ENCODE results near the gene LRP4. TPM values are rescaled to one million over a fixed set of nuclear protein-coding genes. Genes with fewer than 3 reads are reported as not detected.

Gene LRP4
- polyA plus RNA-seq, 1 donor: 15.6 TPM

- no peaks in the 10 kb centered on the region for H3K27me3 ChIP-seq (ENCODE audit: control insufficient read depth, insufficient read depth, low read length)
- peaks cover 8% of the 10 kb centered on the region for H3K4me1 ChIP-seq (ENCODE audit: control insufficient read depth, insufficient read depth, low read length)
- H3K9me3 ChIP-seq (ENCODE audit: control insufficient read depth, low read depth, low read length): no peaks in the 10 kb centered on the region
- H3K36me3 ChIP-seq (ENCODE audit: control insufficient read depth, insufficient read depth, low read length): no peaks in the 10 kb centered on the region
- peak overlapping the region; percentile 33 for H3K27ac ChIP-seq (ENCODE audit: low read length)
- WGBS (ENCODE audit: insufficient coverage, low lambda C conversion rate): 19% methylated on average over 3 of the region's 4 CpGs
- no peak overlapping the region for H3K4me3 ChIP-seq (ENCODE audit: low read length)
- DNase-seq: peak; percentile 40 to 68
Observed at GRCh38 chr11:46834821-46835220, 83.5 kb downstream of the LRP4 start.

- no peak overlapping the region for H3K4me3 ChIP-seq (ENCODE audit: low read length)
- H3K36me3 ChIP-seq (ENCODE audit: control insufficient read depth, insufficient read depth, low read length): no peaks in the 10 kb centered on the region
- peak; percentile 25 to 55 for DNase-seq
- 57% methylated on average over 3 of the region's 5 CpGs for WGBS (ENCODE audit: insufficient coverage, low lambda C conversion rate)
- H3K27me3 ChIP-seq (ENCODE audit: control insufficient read depth, insufficient read depth, low read length): no peaks in the 10 kb centered on the region
- no peaks in the 10 kb centered on the region for H3K9me3 ChIP-seq (ENCODE audit: control insufficient read depth, low read depth, low read length)
- peak overlapping the region; percentile 27 for H3K27ac ChIP-seq (ENCODE audit: low read length)
- H3K4me1 ChIP-seq (ENCODE audit: control insufficient read depth, insufficient read depth, low read length): peaks cover 8% of the 10 kb centered on the region
Observed at GRCh38 chr11:46832511-46833214, 85.7 kb downstream of the LRP4 start.

DNA sequence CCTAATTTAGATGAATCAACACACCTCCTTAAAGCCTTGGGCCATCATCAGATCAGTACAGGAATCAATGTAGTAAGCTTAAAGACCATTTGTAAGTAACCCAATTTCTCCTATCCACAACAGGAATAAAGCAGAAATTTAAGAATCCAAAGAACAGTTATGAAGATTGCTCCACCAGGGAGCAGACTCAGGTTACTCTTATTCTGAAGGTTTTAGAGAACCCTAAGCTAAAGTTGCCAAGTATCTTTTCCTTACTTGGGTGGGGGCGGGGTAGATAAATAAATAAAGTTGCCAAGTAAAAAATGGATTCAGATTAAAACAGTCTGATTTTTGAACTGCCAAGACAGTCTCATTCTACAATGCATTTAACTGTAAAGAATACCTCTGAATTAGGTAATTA lies 90.4 kb downstream of the LRP4 start:
- Histone ChIP-seq H3K4me3 (ENCODE audit: low read length) (no peak overlapping the region), H3K27me3 (ENCODE audit: control insufficient read depth, insufficient read depth, low read length) (no peaks in the 10 kb centered on the region), H3K9me3 (ENCODE audit: control insufficient read depth, low read depth, low read length) (no peaks in the 10 kb centered on the region), H3K36me3 (ENCODE audit: control insufficient read depth, insufficient read depth, low read length) (no peaks in the 10 kb centered on the region), H3K4me1 (ENCODE audit: control insufficient read depth, insufficient read depth, low read length) (peaks cover 13% of the 10 kb centered on the region), H3K27ac (ENCODE audit: low read length) (no peak overlapping the region)
- DNase-seq: no peak
- WGBS (ENCODE audit: insufficient coverage, low lambda C conversion rate): no CpG with 5 or more reads among the region's 1 CpG

GRCh38 chr11:46826310-46827044 lies 91.9 kb downstream of the LRP4 start:
- H3K9me3 ChIP-seq (ENCODE audit: control insufficient read depth, low read depth, low read length): no peaks in the 10 kb centered on the region
- no peaks in the 10 kb centered on the region for H3K36me3 ChIP-seq (ENCODE audit: control insufficient read depth, insufficient read depth, low read length)
- DNase-seq: peak; percentile 69 to 85
- no peaks in the 10 kb centered on the region for H3K27me3 ChIP-seq (ENCODE audit: control insufficient read depth, insufficient read depth, low read length)
- H3K27ac ChIP-seq (ENCODE audit: low read length): peak overlapping the region; percentile 27
- peaks cover 11% of the 10 kb centered on the region for H3K4me1 ChIP-seq (ENCODE audit: control insufficient read depth, insufficient read depth, low read length)
- H3K4me3 ChIP-seq (ENCODE audit: low read length): peak overlapping the region; percentile 64
- no CpG with 5 or more reads among the region's 32 CpGs for WGBS (ENCODE audit: insufficient coverage, low lambda C conversion rate)

- H3K27me3 ChIP-seq (ENCODE audit: control insufficient read depth, insufficient read depth, low read length): no peaks in the 10 kb centered on the region
- H3K9me3 ChIP-seq (ENCODE audit: control insufficient read depth, low read depth, low read length): no peaks in the 10 kb centered on the region
- 53% methylated on average over 2 of the region's 3 CpGs for WGBS (ENCODE audit: insufficient coverage, low lambda C conversion rate)
- H3K36me3 ChIP-seq (ENCODE audit: control insufficient read depth, insufficient read depth, low read length): peaks cover 37% of the 10 kb centered on the region
- DNase-seq: peak in 1 of 2 donors; percentile 10
- H3K27ac ChIP-seq (ENCODE audit: low read length): no peak overlapping the region
- no peak overlapping the region for H3K4me3 ChIP-seq (ENCODE audit: low read length)
- no peaks in the 10 kb centered on the region for H3K4me1 ChIP-seq (ENCODE audit: control insufficient read depth, insufficient read depth, low read length)
Observed at GRCh38 chr11:46808799-46809431, 109.4 kb downstream of the LRP4 start.

Other genes starting within 250 kb of the LRP4 start
- 47.2 TPM for gene ARHGAP1, start 217.9 kb downstream of the LRP4 start, polyA plus RNA-seq
- 9.5 TPM for gene ZNF408, start 217.5 kb downstream of the LRP4 start, polyA plus RNA-seq
- gene F2, start 199.3 kb downstream of the LRP4 start, polyA plus RNA-seq: 0.28 TPM
- 52.5 TPM for gene CKAP5, start 72.3 kb downstream of the LRP4 start, polyA plus RNA-seq
- gene CSTPP1, start 18.2 kb upstream of the LRP4 start, polyA plus RNA-seq: 32.9 TPM

All from large intestine (tissue), 3 donors.